Mucosa of gallbladder (tissue), 1 donor: ENCODE measurements around the gene SMIM20. TPM values are rescaled to one million over a fixed set of nuclear protein-coding genes. Genes with fewer than 3 reads are reported as not detected.

Source experiments
- DNase-seq: peaks from one replicate; pipeline ENCODE4 v3.0.0-alpha.2; 2020; ENCODE audit warnings: low spot score
- total RNA-seq: library from RNA; stranded (reverse); gene quantifications from one replicate; pipeline ENCODE4 v1.2.1, GENCODE V29; 2021
- donor health status: DM: no; HTN: no; CAD: no.

SMIM20 gene
- total RNA-seq, 1 donor from 2014 or later: 34.0 TPM

GRCh38 chr4:25954293-25954904 lies 40.4 kb downstream of the SMIM20 start:
- no peak for DNase-seq

- DNase-seq: no peak
Measured at GRCh38 chr4:25955705-25956104, 41.7 kb downstream of the SMIM20 start.

GRCh38 chr4:25956260-25956659 lies 42.2 kb downstream of the SMIM20 start:
- no peak for DNase-seq

- DNase-seq: no peak
Measured at GRCh38 chr4:25958110-25958509, 44.1 kb downstream of the SMIM20 start.

- DNase-seq: no peak
Measured at GRCh38 chr4:25962393-25962792, 48.4 kb downstream of the SMIM20 start.

- DNase-seq: no peak
Measured at GRCh38 chr4:25965629-25966028, 51.6 kb downstream of the SMIM20 start.

- DNase-seq: no peak
Measured at GRCh38 chr4:25966171-25966570, 52.2 kb downstream of the SMIM20 start.

GRCh38 chr4:25969374-25970155 lies 55.5 kb downstream of the SMIM20 start:
- DNase-seq: no peak

GRCh38 chr4:25970226-25970675 lies 56.2 kb downstream of the SMIM20 start:
- DNase-seq: peak; percentile 25

GRCh38 chr4:25970691-25971432 lies 56.8 kb downstream of the SMIM20 start:
- DNase-seq: peak; percentile 40

GRCh38 chr4:25972366-25972765 lies 58.3 kb downstream of the SMIM20 start:
- DNase-seq: no peak

GRCh38 chr4:25972984-25973745 lies 59.1 kb downstream of the SMIM20 start:
- DNase-seq: no peak

- DNase-seq: no peak
Measured at GRCh38 chr4:25976780-25977179, 62.8 kb downstream of the SMIM20 start.

GRCh38 chr4:25977397-25978170 lies 63.6 kb downstream of the SMIM20 start:
- no peak for DNase-seq

- no peak for DNase-seq
Measured at GRCh38 chr4:25978327-25978726, 64.3 kb downstream of the SMIM20 start.

Other genes starting within 250 kb of the SMIM20 start
- 221 TPM for gene SEL1L3, start 51.2 kb upstream of the SMIM20 start, total RNA-seq